ENCODE measurements around the gene LMAN2L.
"Not testable (repeated sequence)": the region's sequence is repeated elsewhere in the genome, so short reads cannot be mapped to it uniquely, and the experiment has no call there.

The LMAN2L gene

GRCh38 chr2:96685577-96686459 is 54.0 kb downstream of the LMAN2L start:
- DNase-seq = no peak

- no peak for DNase-seq
Measured at GRCh38 chr2:96684883-96685576, 54.8 kb downstream of the LMAN2L start.

- no peak for DNase-seq
Measured at GRCh38 chr2:96683972-96684820, 55.7 kb downstream of the LMAN2L start.

GRCh38 chr2:96683307-96683706 is 56.6 kb downstream of the LMAN2L start:
- DNase-seq = no peak

GRCh38 chr2:96681540-96681939 is 58.3 kb downstream of the LMAN2L start:
- no peak for DNase-seq

GRCh38 chr2:96680561-96681141 is 59.2 kb downstream of the LMAN2L start:
- no peak for DNase-seq

GRCh38 chr2:96679848-96680247 is 60.0 kb downstream of the LMAN2L start:
- no peak for DNase-seq

GRCh38 chr2:96669539-96670215 is 70.2 kb downstream of the LMAN2L start:
- DNase-seq = no peak

- no peak for DNase-seq
Measured at GRCh38 chr2:96668771-96669170, 71.1 kb downstream of the LMAN2L start.

GRCh38 chr2:96665717-96666116 is 74.1 kb downstream of the LMAN2L start:
- DNase-seq = not testable (repeated sequence)

GRCh38 chr2:96665083-96665569 is 74.7 kb downstream of the LMAN2L start:
- no peak for DNase-seq

GRCh38 chr2:96664366-96664925 is 75.4 kb downstream of the LMAN2L start:
- DNase-seq = no peak

- no peak for DNase-seq
Measured at GRCh38 chr2:96663829-96664228, 76.0 kb downstream of the LMAN2L start.

- DNase-seq = no peak
Measured at GRCh38 chr2:96663177-96663576, 76.7 kb downstream of the LMAN2L start.

- no peak for DNase-seq
Measured at GRCh38 chr2:96662360-96662759, 77.5 kb downstream of the LMAN2L start.

- no peak for DNase-seq
Measured at GRCh38 chr2:96661324-96661723, 78.5 kb downstream of the LMAN2L start.

GRCh38 chr2:96656540-96656939 is 83.3 kb downstream of the LMAN2L start:
- DNase-seq = no peak

Measured in activated CD8-positive, alpha-beta memory T cell treated with anti-CD3 and anti-CD28 coated beads, Interleukin-2, amount 50 U/mL, for 4 hours (primary cell).